ENCODE data around the gene ADAMTSL4. TPM values are rescaled to one million over a fixed set of nuclear protein-coding genes. Genes with fewer than 3 reads are reported as not detected.

Gene ADAMTSL4
- total and polyA plus RNA-seq, 7 donors, result 2.1 to 36.0 (median 14.6) TPM

GRCh38 chr1:150574260-150575071 is 25.3 kb downstream of the ADAMTSL4 start:
- DNase-seq, result no peak
- WGBS, 2 donors, result 47 to 65% methylated on average over 6 of the region's 6 CpGs
- H3K4me3 ChIP-seq, result peak overlapping the region; percentile 77 to 98 (median 94)
- no peaks in the 10 kb centered on the region for H3K27me3 ChIP-seq
- intact Hi-C loops (cut with DNase I), result loop anchor here (5.0 kb wide), 1 partner anchor 38 kb away; no protein-coding TSS in a partner anchor
- H3K9me3 ChIP-seq, result no peaks in the 10 kb centered on the region
- TF ChIP-seq CTCF (IDR thresholded peaks at IDR 0.05) (no peak), POLR2A (IDR thresholded peaks at IDR 0.05) (peak in 1 of 2 donors; percentile 12)
- peak overlapping the region; percentile 95 to 99 (median 97) for H3K27ac ChIP-seq
- H3K36me3 ChIP-seq, result peaks cover 31 to 73% (median 39%) of the 10 kb centered on the region in 4 donors
- H3K4me1 ChIP-seq, result peaks cover 0 to 81% (median 71%) of the 10 kb centered on the region in 4 donors

GRCh38 chr1:150575072-150575489 is 25.9 kb downstream of the ADAMTSL4 start:
- H3K27ac ChIP-seq, result peak overlapping the region; percentile 95 to 99 (median 97)
- H3K4me1 ChIP-seq, result peaks cover under 1 to 78% (median 67%) of the 10 kb centered on the region in 4 donors
- no peak for DNase-seq
- WGBS, 2 donors, result 35 to 50% methylated on average over 4 of the region's 4 CpGs
- peaks cover 31 to 73% (median 39%) of the 10 kb centered on the region in 4 donors for H3K36me3 ChIP-seq
- no peak for TF ChIP-seq POLR2A (IDR thresholded peaks at IDR 0.05)
- TF ChIP-seq POLR2AphosphoS5 (IDR thresholded peaks at IDR 0.05), result no peak
- H3K9me3 ChIP-seq, result no peaks in the 10 kb centered on the region
- no peaks in the 10 kb centered on the region for H3K27me3 ChIP-seq
- peak overlapping the region; percentile 77 to 98 (median 94) for H3K4me3 ChIP-seq
- intact Hi-C loops (cut with DNase I), result loop anchor here (5.0 kb wide), 1 partner anchor 37 kb away; no protein-coding TSS in a partner anchor

GRCh38 chr1:150575518-150576366 is 26.5 kb downstream of the ADAMTSL4 start:
- peaks cover 31 to 73% (median 39%) of the 10 kb centered on the region in 4 donors for H3K36me3 ChIP-seq
- no peaks in the 10 kb centered on the region for H3K9me3 ChIP-seq
- TF ChIP-seq CTCF (IDR thresholded peaks at IDR 0.05) (no peak), POLR2AphosphoS5 (IDR thresholded peaks at IDR 0.05) (peak in 2 of 4 donors; percentile 6 to 14)
- no peaks in the 10 kb centered on the region for H3K27me3 ChIP-seq
- peak overlapping the region; percentile 77 to 98 (median 94) for H3K4me3 ChIP-seq
- peak overlapping the region; percentile 95 to 99 (median 97) for H3K27ac ChIP-seq
- intact Hi-C loops (cut with DNase I), result loop anchor here (5.0 kb wide), 1 partner anchor 37 kb away; no protein-coding TSS in a partner anchor
- DNase-seq, result no peak
- 7 to 11% methylated on average over 1 of the region's 1 CpG for WGBS, 2 donors
- H3K4me1 ChIP-seq, result peaks cover 4 to 77% (median 66%) of the 10 kb centered on the region in 4 donors

GRCh38 chr1:150576367-150576711 is 27.1 kb downstream of the ADAMTSL4 start:
- H3K4me1 ChIP-seq, result peaks cover 4 to 74% (median 60%) of the 10 kb centered on the region in 4 donors
- no peaks in the 10 kb centered on the region for H3K9me3 ChIP-seq
- H3K4me3 ChIP-seq, result peak overlapping the region; percentile 77 to 98 (median 94)
- WGBS, 2 donors, result 2% methylated on average over 4 of the region's 4 CpGs
- no peak for TF ChIP-seq POLR2AphosphoS5 (IDR thresholded peaks at IDR 0.05)
- TF ChIP-seq EP300 (IDR thresholded peaks at IDR 0.05), result no peak
- no peak for TF ChIP-seq CTCF (IDR thresholded peaks at IDR 0.05)
- no peak for TF ChIP-seq POLR2A (IDR thresholded peaks at IDR 0.05)
- intact Hi-C loops (cut with DNase I), result loop anchor here (5.0 kb wide), 1 partner anchor 36 kb away; no protein-coding TSS in a partner anchor
- H3K27me3 ChIP-seq, result no peaks in the 10 kb centered on the region
- no peak for DNase-seq
- H3K27ac ChIP-seq, result peak overlapping the region; percentile 95 to 99 (median 97)
- peaks cover 31 to 69% (median 39%) of the 10 kb centered on the region in 4 donors for H3K36me3 ChIP-seq

Data from sigmoid colon (tissue), 7 donors.